Occipital lobe (tissue), 3 donors: ENCODE results near the gene F2R. TPM values are rescaled to one million over a fixed set of nuclear protein-coding genes. Genes with fewer than 3 reads are reported as not detected.
"Not testable (repeated sequence)": the region's sequence is repeated elsewhere in the genome, so short reads cannot be mapped to it uniquely, and the experiment has no call there.

ENCODE experiments used
- DNase-seq: peaks from one replicate; lab custom pipeline; 2025; lab: John Stamatoyannopoulos, UW
- small RNA-seq: library from RNA; depleted of rRNA; stranded (forward); fragments of <200 nt; gene quantifications from one replicate; pipeline ENCODE3, GENCODE V24; 2014
- total RNA-seq: library from RNA; depleted of rRNA; stranded (reverse); fragments of >200 nt; gene quantifications from one replicate; pipeline ENCODE4 v1.2.3, GENCODE V29; 2014

The F2R gene
- total RNA-seq, 1 donor from 2014 or later, result 29.2 TPM

DNA sequence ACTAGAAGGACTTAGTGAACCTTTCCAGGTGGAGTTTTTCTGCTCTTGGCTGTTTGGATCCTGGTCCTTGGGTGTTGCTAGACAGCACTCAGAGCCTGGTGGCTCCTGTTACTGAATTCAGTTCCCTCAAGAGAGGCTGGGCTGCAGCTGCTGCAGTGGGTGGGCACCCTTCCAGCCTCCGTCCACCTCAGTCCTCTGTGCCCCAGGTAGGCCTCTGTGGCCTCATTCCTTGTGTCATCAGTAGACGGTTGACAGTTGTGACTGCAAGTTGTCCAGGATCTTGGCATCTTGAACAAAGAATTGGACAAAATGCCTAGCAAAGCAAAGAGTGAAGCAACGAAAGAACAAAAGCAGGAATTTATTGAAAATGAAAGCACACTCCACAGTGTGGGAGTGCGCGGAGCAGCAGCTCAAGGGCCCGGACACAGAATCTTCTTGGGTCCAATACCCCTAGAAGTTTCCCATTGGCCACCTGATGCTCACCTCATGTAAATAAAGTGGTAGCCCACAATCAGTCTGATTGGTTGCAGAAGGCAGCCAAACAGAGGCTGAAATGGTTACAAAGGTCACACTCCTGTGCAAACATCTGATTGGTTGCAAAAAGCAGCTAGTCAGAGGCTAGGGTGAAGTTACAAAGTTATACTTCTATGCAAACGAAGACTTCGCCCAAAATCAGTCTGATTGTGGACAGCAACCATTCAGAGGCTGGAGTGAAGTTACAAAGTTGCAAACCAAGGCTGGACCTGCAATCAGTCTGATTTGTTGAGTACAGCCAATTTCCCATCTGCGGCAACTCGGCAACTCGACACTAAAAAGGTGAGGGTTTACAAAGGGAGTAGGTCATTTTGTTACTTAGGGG is 40.1 kb downstream of the F2R start:
- no peak for DNase-seq

GRCh38 chr5:76757049-76757448 is 41.1 kb downstream of the F2R start:
- DNase-seq, result no peak

DNA sequence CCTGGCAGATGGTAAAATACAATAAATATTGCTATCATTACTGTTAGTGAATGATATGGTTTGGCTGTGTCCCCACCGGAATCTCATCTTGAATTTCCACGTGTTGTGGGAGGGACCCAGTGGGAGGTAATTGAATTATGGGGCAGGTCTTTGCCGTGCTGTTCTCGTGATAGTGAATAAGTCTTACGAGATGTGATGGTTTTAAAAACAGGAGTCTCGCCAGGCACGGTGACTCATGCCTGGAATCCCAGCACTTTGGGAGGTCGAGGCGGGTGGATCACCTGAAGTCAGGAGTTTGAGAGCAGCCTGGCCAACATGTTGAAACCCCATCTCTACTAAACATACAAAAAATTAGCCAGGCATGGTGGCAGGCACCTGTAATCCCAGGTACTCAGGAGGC is 45.2 kb downstream of the F2R start:
- not testable (repeated sequence) for DNase-seq

DNA sequence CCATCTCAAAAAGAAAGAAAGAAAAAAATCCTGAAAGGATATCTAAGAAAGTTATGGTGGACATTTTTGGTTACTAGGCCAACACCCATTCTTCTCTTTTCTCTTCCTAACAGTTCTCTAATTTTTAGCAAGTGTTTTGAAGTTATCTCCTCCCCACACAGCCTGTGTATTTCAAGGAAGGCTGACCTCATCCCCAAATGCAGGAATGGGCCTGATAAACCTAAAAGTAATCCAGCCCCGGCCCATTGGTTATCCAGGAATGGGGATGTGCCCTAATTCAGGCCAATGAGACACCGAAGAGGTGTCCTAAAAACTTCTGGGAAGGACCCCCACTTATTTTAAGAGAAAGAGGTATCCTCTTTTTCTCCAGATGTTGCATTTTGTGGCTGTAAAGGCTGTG is 46.6 kb downstream of the F2R start:
- no peak for DNase-seq

GRCh38 chr5:76763136-76763535 is 47.2 kb downstream of the F2R start:
- no peak for DNase-seq

GRCh38 chr5:76764374-76764773 is 48.4 kb downstream of the F2R start:
- no peak for DNase-seq

DNA sequence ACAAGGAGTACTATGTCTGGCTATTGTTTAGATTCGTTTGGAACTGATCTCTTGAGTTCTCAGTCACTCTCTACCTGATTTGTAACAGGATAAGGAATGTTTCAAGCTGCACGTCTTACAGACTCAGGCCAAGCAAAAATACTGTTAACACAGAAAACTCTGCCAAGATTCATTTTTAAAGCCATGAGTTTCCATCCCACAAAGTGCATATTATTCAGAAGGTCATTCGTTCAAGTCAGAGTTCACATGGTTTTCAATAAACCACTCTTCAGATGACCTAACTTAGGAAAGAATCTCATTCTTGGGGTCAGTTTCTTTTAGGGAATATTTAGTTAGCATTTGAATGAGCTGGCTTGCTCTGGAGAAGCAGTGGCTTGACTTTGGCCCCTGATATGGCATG is 49.3 kb downstream of the F2R start:
- no peak for DNase-seq

GRCh38 chr5:76766746-76767145 is 50.8 kb downstream of the F2R start:
- DNase-seq, result no peak

- DNase-seq, result not testable (repeated sequence)
Measured at GRCh38 chr5:76771041-76771440, 55.1 kb downstream of the F2R start.

DNA sequence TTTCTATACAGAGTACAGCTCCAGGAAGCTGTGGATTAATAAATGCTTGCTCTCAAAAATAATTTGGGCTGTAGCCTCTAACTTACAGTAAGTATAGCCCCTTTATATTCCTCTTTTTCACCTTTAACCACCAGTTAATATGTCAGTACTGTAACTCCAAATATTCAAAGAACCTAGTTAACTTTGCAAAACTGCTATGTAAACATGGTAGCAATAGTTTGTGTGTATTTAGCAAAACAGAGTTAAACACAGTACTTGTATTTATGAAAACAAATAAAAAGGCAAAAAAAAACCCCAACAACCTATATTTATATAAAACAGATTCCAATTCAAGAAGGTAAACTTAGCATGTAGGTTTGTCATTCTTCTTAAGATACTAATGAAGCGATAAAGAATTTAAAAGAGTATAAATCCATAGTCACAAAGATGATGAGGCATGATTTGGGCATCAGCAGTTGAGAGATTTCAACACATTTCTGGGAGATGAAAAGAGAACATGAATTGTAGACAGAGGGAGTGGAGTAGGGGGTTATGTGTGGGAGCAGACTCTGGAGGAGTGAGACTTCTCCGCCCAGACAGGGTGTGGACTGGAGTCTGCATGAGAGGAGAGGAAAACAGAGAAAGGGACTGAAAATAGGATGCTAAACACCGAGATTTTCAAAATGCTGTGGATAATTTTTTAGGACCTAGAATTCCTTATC is 55.9 kb downstream of the F2R start:
- no peak for DNase-seq

DNA sequence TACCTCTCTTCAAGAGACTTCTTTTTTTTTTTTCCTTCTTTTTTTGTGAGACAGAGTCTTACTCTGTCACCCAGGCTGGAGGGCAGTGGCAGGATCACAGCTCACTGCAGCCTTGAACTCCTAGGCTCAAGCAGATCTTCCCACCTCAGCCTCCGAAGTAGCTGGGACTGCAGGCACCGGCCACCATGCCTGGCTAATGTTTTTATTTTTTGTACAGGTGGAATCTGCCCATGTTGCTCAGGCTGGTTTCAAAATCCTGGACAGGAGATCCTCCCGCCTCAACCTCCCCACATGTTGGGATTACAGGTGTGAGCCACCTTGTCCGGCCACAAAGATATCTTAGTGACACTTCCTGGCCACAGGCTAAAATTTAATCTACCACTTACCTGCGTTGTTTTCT is 60.0 kb downstream of the F2R start:
- DNase-seq, result no peak

DNA sequence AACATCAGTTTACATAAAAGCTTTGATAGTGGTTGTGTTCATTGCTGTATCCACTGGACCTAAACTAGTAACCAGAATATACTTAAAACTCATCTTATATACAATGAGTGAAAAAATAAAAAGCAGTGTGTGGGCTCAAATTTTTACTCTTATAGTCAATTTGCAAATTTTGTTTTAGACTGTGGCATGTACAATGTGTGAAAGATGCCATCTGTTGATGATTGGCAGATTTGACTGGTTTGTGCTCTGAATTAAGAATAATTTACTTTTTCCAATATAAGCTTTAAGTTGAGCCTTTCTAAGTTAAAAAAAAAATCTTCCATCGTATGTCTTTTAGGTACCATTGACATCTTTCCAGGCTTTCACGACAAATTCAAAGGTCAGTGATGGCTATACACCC is 60.5 kb downstream of the F2R start:
- no peak for DNase-seq

GRCh38 chr5:76780616-76781015 is 64.7 kb downstream of the F2R start:
- DNase-seq, result not testable (repeated sequence)

- no peak for DNase-seq
Measured at GRCh38 chr5:76781775-76782174, 65.8 kb downstream of the F2R start.

DNA sequence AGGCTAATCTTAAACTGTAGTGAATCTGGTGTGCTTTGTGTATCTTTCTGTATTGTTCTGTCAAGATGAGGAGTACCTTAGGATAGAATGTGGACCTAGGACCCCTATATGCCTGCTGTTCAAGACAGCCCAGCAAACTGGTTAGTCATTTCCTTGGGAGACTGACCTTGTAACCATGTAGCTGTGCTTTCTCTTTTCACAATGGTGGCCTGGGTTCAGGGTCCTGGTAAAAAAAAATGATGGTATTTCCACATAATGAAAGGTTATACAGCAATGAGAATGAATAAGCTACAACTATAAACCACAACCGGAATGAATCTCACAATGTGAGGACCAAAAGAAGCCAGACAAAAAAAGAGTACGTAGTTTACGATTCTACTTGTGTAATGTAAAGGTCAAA is 66.5 kb downstream of the F2R start:
- no peak for DNase-seq

Small RNA genes within 50 kb of the gene (small RNA-seq; reads per million reads assigned to genes)
- gene RF02154, result not detected
- gene RF02155, result not detected

Other genes with a start within 250 kb of the F2R start
- 0.31 TPM for gene F2RL2, start 92.7 kb upstream of the F2R start, total RNA-seq
- gene F2RL1, start 102.9 kb downstream of the F2R start, total RNA-seq, result 2.8 TPM
- gene S100Z, start 133.9 kb downstream of the F2R start, total RNA-seq, result 0.47 TPM
- 2.3 TPM for gene CRHBP, start 236.9 kb downstream of the F2R start, total RNA-seq